OCI-LY3 (cell line): Measurements from ENCODE around the gene BICRA.
"Not testable (repeated sequence)": the region's sequence is repeated elsewhere in the genome, so short reads cannot be mapped to it uniquely, and the experiment has no call there.

Experiments used
- CTCF ChIP-seq: fragments of 200-600, 300-600 bp; sonication (generic); IDR thresholded peaks from 2 replicates; pipeline ENCODE4 v1.5.1; 2014; ENCODE audit warnings: antibody characterized with exemption, low read length, low read depth
- EZH2phosphoT487 ChIP-seq: fragments of 200-600 bp; shearing (Covaris generic); IDR thresholded peaks from 2 replicates; pipeline ENCODE4 v1.6.1; 2018; ENCODE audit warnings: antibody characterized with exemption, mixed run types, low read depth

- not testable (repeated sequence) for TF ChIP-seq CTCF, EZH2phosphoT487
Observed at GRCh38 chr19:47599671-47600245, 9.2 kb upstream of the BICRA start.
